Right atrium auricular region (tissue), 2 donors: Measurements from ENCODE around the gene MMAB. TPM values are rescaled to one million over a fixed set of nuclear protein-coding genes. Genes with fewer than 3 reads are reported as not detected.

Experiments used
- DNase-seq: peaks from one replicate; pipeline ENCODE4 v3.0.0-alpha.2; 2019; ENCODE audit warnings: low spot score
- H3K27ac ChIP-seq, 2 donors: fragments of 200-600 bp; sonication (generic); 1 replicate in 1 of 2; 2 replicates in 1 of 2; pipeline ENCODE4 v1.5.1; 2016 to 2019
- H3K27me3 ChIP-seq, 2 donors: fragments of 200-600 bp; sonication (generic); one replicate each; pipeline versions ENCODE4 v1.5.1 to v1.6.0; 2017 to 2019
- H3K36me3 ChIP-seq: fragments of 200-600 bp; sonication (generic); one replicate; pipeline ENCODE4 v1.5.1; 2016
- H3K4me1 ChIP-seq, 2 donors: fragments of 200-600 bp; sonication (generic); one replicate each; pipeline versions ENCODE4 v1.5.1 to v1.6.0; 2017 to 2019
- H3K4me3 ChIP-seq, 2 donors: fragments of 200-600 bp; sonication (generic); 1 replicate in 1 of 2; 2 replicates in 1 of 2; pipeline ENCODE4 v1.5.1; 2017 to 2019; ENCODE audit warnings: mild to moderate bottlenecking in 1 of 2, moderate library complexity in 1 of 2
- H3K9me3 ChIP-seq, 2 donors: fragments of 200-600 bp; sonication (generic); one replicate each; pipeline ENCODE4 v1.5.1; 2019
- CTCF ChIP-seq, 2 donors: fragments of 200-600 bp; sonication (generic); IDR thresholded peaks; one replicate each; pipeline ENCODE4 v1.5.1; 2019; ENCODE audit warnings: antibody characterized with exemption in 2 of 2
- total RNA-seq, 2 donors: library from RNA; depleted of rRNA; stranded (reverse); fragments of >200 nt; gene quantifications; one replicate each; pipeline ENCODE4 v1.1.0, GENCODE V29; 2016

The MMAB gene
- total RNA-seq, 2 donors from 2014 or later: 30.3 to 53.1 TPM

GRCh38 chr12:109535231-109535862 is 38.0 kb downstream of the MMAB start:
- H3K4me3 ChIP-seq: no peak overlapping the region
- H3K4me1 ChIP-seq: peaks cover 0 to 21% of the 10 kb centered on the region in 2 donors
- H3K27me3 ChIP-seq: no peaks in the 10 kb centered on the region
- no peak for TF ChIP-seq CTCF (IDR thresholded peaks at IDR 0.05)
- H3K9me3 ChIP-seq: no peaks in the 10 kb centered on the region
- DNase-seq: no peak
- H3K27ac ChIP-seq: no peak overlapping the region
- peaks cover 40% of the 10 kb centered on the region for H3K36me3 ChIP-seq

GRCh38 chr12:109534456-109534855 is 38.8 kb downstream of the MMAB start:
- no peak overlapping the region for H3K27ac ChIP-seq
- H3K27me3 ChIP-seq: no peaks in the 10 kb centered on the region
- peaks cover 40% of the 10 kb centered on the region for H3K36me3 ChIP-seq
- TF ChIP-seq CTCF (IDR thresholded peaks at IDR 0.05): no peak
- H3K4me1 ChIP-seq: peaks cover 0 to 24% of the 10 kb centered on the region in 2 donors
- H3K9me3 ChIP-seq: no peaks in the 10 kb centered on the region
- no peak for DNase-seq
- no peak overlapping the region for H3K4me3 ChIP-seq

- TF ChIP-seq CTCF (IDR thresholded peaks at IDR 0.05): no peak
- Histone ChIP-seq H3K9me3 (no peaks in the 10 kb centered on the region), H3K36me3 (peaks cover 40% of the 10 kb centered on the region), H3K4me1 (peaks cover 0 to 24% of the 10 kb centered on the region in 2 donors), H3K27me3 (no peaks in the 10 kb centered on the region), H3K27ac (no peak overlapping the region), H3K4me3 (no peak overlapping the region)
- DNase-seq: no peak
Measured at GRCh38 chr12:109533487-109533740, 39.9 kb downstream of the MMAB start.

- Histone ChIP-seq H3K4me3 (no peak overlapping the region), H3K27me3 (no peaks in the 10 kb centered on the region), H3K36me3 (peaks cover 44% of the 10 kb centered on the region), H3K4me1 (peaks cover 0 to 19% of the 10 kb centered on the region in 2 donors), H3K27ac (no peak overlapping the region), H3K9me3 (no peaks in the 10 kb centered on the region)
- no peak for TF ChIP-seq CTCF (IDR thresholded peaks at IDR 0.05)
- DNase-seq: no peak
Measured at GRCh38 chr12:109532721-109533486, 40.4 kb downstream of the MMAB start.

GRCh38 chr12:109531411-109531810 is 41.9 kb downstream of the MMAB start:
- H3K27me3 ChIP-seq: no peaks in the 10 kb centered on the region
- H3K9me3 ChIP-seq: no peaks in the 10 kb centered on the region
- H3K4me3 ChIP-seq: no peak overlapping the region
- H3K4me1 ChIP-seq: peaks cover 0 to 16% of the 10 kb centered on the region in 2 donors
- TF ChIP-seq CTCF (IDR thresholded peaks at IDR 0.05): no peak
- H3K36me3 ChIP-seq: peaks cover 56% of the 10 kb centered on the region
- no peak overlapping the region for H3K27ac ChIP-seq
- DNase-seq: no peak
